ENCODE results near the gene BMPER.

BMPER gene

GRCh38 chr7:33888166-33888565, 17.2 kb upstream of the BMPER start:
- DNase-seq (ENCODE audit: low spot score) = no peak

- DNase-seq (ENCODE audit: low spot score) = no peak
These were observed 12.4 kb upstream of the BMPER start for GRCh38 chr7:33892945-33893344.

DNA sequence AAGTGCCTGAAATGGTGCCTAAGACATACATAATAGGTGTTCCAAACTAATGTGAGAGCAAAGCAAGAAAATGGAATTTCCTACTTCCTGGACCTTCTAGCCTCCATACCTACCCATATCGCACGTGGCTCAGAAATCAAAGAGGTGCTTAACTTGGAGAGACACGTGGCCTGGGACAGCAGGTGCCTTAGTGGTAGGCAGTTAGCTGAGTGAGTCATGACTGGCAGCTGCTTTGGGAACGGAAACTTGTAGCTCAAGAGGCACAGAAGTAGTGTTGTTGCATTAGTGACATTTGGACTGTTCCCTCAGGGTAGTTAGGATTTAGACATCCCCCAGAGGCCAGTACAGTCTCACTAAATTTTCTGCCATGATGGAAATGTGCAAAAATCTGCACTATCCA, 12.0 kb upstream of the BMPER start:
- DNase-seq (ENCODE audit: low spot score) = no peak

GRCh38 chr7:33895025-33895804, 10.1 kb upstream of the BMPER start:
- peak; percentile 59 for DNase-seq (ENCODE audit: low spot score)

DNA sequence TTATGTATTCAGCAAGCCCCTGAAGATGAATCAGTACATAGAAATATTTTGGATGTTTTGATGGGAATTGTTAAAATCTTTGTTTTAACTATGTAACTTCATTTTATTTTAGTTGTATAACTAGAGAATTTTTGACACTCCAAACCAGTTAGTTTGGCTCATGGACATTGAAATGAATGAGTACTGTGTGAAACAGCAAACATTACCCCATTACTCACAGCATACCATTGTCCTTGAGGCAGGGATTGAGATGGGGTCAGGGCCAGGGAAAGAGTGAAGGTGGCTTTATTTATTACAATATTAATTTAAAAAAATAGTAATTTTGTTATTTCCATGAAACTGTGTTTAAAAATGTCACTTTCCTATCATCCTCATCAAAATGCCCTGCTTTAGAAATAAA, 4.8 kb upstream of the BMPER start:
- DNase-seq (ENCODE audit: low spot score) = no peak

DNA sequence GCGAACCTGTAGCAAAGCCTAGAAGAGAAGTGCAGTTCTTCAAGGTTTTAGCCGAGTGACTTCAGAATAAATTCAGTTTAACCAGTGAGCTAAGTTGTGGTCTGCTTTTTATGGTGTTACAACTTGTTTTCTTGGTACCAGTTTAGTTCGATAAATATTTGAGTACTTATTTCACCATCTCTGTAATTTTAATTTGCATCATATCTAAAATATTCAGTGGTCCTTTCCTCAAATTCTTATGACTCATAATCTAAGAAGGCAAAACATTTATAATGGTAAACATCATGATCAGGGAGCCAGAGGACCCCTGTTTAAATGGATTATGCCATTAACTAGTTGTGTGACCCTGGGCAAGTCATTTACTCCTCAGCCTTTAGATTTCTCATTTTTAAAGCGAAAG, 4.1 kb upstream of the BMPER start:
- DNase-seq (ENCODE audit: low spot score) = no peak

DNA sequence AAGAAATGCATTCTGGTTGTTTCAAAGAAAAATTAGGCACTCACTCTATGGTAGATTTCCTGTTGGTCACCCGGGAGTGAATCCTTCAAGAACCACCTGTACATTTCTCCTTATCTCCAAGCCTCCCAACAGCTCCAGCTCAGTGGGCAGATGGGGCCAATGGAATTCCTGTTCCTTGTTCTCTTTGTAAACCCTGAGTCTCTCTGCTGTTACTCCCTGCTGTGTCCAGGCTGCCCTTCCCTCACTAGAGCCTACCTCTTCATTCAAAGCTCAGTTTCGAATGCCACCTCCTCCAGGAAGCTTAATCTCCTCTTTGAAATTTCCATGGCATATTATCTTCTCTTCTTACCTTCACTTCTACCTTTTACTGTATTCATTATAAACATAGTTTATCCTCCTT, 3.5 kb upstream of the BMPER start:
- DNase-seq (ENCODE audit: low spot score) = no peak

DNA sequence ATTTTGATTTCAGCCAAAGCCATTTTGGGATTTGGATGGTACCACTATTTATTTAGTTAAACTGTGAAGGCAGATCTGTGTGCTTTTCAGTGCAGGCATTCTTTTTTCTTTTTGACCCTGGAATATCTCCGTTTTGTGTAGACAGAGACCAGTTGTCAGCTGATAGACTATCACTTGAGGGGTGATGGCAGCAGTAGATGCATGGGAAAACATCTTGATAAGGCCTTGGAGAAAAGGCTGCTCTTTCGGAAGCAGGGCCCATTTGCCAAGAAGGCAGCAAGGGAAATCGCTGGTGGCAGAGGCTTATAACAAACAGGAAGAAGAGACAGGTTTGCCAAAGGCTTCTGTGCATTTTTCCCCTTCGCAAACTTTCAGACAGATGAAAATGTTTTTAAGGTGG, 2.6 kb upstream of the BMPER start:
- DNase-seq (ENCODE audit: low spot score) = no peak

DNA sequence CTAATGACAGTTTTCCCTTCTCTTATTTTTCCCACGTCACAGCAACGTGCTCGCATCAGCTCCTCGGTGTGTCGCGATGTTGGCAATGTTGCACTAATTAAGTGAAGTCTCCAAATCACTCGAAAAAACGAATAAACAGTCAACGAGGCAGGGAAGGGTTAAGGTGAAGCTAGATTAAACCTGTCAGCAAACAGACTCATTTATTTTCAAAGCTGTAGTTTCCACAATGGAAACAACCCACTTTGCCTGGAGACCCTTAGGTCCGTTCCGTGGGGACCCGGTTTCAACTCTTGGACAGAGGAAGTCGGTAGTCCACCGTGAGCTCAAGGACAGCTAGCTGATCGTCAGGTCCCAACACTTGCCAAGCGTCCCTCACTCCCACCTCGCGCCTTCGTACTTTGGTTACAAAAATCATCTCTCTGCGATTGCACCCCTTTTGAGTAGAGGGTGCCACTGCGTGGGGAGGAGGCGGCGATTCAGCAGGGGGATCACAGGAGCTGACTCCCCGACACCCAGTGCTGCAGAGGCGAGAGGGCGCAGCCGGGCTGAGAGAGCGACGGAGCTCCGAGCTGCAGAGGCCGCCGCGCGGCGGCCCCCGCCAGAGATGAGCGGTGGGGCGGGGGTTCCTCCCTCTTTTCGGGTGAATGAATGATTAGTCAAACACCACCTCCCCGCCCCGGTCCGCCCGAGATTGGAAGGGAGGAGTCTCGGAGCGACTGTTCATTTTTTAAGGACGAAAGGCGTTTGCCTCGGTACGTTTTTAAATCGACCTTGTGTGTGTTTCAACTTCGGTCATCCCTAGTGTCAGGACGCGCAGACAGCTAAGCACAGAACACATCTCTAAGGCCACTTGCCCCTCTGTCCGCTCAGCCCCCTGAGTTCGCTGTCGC, 1.3 kb upstream of the BMPER start:
- no peak for DNase-seq (ENCODE audit: low spot score)

GRCh38 chr7:33904681-33905388, 504 bp upstream of the BMPER start:
- DNase-seq (ENCODE audit: low spot score) = no peak

DNA sequence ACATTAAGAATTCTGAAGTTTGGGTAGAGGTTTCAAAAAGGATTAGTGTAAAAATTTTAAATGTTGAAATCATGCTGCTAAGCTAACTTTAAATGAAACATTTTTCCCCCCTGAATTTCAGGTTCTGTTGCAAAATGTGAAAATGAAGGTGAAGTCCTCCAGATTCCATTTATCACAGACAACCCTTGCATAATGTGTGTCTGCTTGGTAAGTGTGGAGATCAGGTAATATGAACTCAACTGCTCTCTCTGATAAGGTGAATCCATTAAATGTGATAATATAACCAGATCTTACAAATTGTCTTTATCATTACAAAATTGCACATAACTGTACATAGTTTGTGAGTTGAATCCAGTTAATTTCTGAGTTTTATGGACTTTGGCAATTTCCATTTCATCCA, 1.4 kb downstream of the BMPER start:
- DNase-seq (ENCODE audit: low spot score) = no peak

- DNase-seq (ENCODE audit: low spot score) = no peak
These were observed 2.3 kb downstream of the BMPER start for GRCh38 chr7:33907625-33908024.

- no peak for DNase-seq (ENCODE audit: low spot score)
These were observed 4.0 kb downstream of the BMPER start for GRCh38 chr7:33909318-33909717.

DNA sequence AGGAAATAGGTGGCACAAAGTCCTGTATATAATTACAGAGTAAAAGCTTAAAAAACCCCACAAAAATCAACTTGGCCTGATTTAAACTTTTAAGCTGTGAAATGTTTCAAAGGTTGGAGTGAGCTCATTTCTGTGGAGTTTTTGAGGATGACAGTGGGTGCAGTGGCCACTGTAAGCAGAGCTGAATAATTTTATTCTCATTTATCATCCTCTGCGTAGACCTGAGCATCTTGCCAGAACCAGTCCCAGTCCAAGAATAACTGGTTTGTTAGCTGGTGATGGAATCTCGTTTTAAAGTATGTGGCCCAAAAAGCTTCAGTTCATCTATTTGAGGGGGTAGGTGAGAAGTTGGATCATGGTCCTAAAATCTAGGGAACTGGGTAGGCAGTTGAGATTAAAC, 4.4 kb downstream of the BMPER start:
- DNase-seq (ENCODE audit: low spot score) = no peak

DNA sequence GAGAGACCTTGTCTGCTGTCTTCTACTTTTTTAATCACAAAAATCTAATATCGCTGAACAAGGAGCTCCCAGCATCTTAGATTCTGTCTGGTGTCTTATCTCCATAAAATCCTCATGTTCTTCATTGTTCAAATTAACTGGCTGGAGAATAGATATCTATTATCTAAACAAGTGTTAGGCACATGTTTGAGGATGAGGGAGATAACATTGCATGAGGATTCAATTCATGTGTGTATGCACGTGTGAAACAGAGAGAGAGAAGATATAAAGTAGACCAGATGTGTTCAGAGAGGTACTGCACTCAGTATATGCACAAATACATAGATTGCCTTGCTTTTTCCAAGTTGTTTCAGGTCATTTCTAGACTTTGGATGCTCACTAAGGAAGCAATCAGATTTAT, 5.4 kb downstream of the BMPER start:
- no peak for DNase-seq (ENCODE audit: low spot score)

- DNase-seq (ENCODE audit: low spot score) = no peak
These were observed 11.2 kb downstream of the BMPER start for GRCh38 chr7:33916357-33917081.

- DNase-seq (ENCODE audit: low spot score) = no peak
These were observed 12.3 kb downstream of the BMPER start for GRCh38 chr7:33917661-33918060.

- DNase-seq (ENCODE audit: low spot score) = no peak
These were observed 13.3 kb downstream of the BMPER start for GRCh38 chr7:33918438-33919143.

GRCh38 chr7:33919449-33919848, 14.1 kb downstream of the BMPER start:
- DNase-seq (ENCODE audit: low spot score) = no peak

- DNase-seq (ENCODE audit: low spot score) = no peak
These were observed 16.0 kb downstream of the BMPER start for GRCh38 chr7:33921216-33921938.

DNA sequence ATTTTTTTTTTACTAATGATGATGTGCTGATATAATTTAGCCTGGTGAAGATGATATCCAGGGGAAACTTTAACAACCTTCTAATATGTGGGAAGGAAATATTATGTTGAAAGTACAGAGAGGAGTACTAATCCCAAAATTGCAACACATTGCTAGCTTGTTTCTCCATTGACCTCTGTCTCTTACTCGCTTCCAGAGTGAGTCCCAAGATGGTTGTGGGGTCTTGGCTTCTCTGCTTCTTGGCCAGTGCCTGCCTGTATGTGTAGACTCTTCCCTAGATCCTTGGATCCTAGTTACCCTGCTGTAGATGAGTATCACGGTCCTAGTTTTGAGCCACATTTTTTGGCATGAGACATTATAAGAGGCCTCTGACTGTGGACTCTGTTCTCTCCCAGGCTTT, 17.5 kb downstream of the BMPER start:
- no peak for DNase-seq (ENCODE audit: low spot score)

Data from CD4-positive, alpha-beta T cell treated with Interleukin-2 at 100 ng/mL for 4 hours (primary cell).